Measurements from ENCODE around the gene SMYD4.

The SMYD4 gene

GRCh38 chr17:1729966-1730325, 99.8 kb downstream of the SMYD4 start:
- ATAC-seq, result no peak
